Renal cortex interstitium (tissue), 11 donors: ENCODE measurements around the gene ST7. TPM values are rescaled to one million over a fixed set of nuclear protein-coding genes. Genes with fewer than 3 reads are reported as not detected.

Source experiments
- DNase-seq, 11 donors: peaks; one replicate each; pipeline ENCODE4 v3.0.0-alpha.2; 2013; ENCODE audit warnings: low read depth in 9 of 11, low spot score in 4 of 11; ENCODE audit errors: extremely low read depth in 1 of 11
- polyA plus RNA-seq, 3 donors: library from polyadenylated mRNA; unstranded; fragments of 120-200 nt; gene quantifications; one replicate each; pipeline ENCODE4 v1.2.1, GENCODE V29; 2013; ENCODE audit not compliant: insufficient read length in 3 of 3

ST7 gene
- polyA plus RNA-seq, 3 donors, result 27.1 to 30.2 (median 29.6) TPM

- no peak for DNase-seq
Observed at GRCh38 chr7:116997972-116998371, 44.7 kb downstream of the ST7 start.

DNA sequence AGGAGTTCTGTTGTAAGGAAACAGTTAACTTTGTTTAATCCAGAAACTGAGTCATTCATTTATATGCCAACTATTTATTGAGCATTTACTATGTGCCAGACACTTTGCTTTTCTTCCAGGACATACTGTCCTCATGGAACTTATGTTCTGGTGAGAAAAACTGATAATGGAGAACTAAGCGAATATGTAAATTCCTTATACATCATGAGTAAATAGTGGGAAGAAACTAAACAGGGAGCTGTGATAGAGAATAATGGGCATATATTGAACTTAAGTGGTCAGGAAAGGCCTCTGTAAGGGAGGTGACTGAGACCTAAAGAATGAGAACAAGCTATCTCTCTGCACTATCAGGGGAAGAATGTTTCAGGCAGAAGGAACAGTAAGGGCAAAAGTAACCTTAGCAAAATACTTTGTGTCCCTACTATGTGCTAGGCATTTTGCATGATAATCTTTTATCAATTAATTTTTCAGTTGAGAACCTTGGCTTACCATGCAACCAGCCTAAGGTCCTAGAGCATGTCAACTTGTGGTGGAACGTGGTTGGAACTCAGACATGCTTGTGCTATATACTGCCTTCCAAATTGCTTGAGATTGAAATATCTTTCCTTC is 45.4 kb downstream of the ST7 start:
- DNase-seq, result no peak

DNA sequence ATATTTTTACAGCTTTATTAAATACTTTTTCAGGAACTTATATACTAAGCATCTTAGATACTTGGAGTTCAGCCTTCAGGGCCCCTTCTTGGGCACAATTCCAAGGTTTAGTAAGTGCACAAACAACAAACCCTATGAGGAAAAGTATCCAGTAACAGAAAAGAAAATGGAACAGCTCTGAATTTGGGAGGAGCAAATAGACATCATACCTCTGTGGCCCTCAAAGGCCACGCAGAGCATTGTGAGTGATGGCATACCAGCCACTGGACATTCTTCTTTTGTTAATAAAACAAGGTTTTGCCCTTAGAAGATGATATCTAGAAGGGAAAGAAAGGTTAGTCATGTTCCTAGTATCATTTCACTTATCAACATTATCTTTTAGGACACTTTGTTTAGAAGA is 46.0 kb downstream of the ST7 start:
- no peak for DNase-seq

DNA sequence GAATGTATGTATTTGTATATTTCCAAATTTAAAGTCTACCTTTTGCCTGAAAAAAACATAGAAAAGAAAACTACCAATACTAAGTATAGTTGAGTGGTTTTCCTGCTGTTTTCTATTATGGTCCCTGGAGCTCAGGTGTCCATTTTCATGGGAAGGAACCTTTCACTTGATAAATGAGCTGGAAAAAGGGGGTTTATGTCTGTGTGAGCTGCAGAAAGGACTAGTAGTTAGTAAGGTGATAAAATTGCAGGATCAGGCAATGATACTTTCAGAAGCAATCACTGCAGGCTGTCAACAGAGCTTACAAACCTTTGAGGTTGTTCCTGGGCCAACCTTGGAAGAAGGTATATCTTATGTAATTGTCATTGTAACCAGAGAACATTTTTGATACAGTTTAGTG is 48.0 kb downstream of the ST7 start:
- DNase-seq, result no peak

DNA sequence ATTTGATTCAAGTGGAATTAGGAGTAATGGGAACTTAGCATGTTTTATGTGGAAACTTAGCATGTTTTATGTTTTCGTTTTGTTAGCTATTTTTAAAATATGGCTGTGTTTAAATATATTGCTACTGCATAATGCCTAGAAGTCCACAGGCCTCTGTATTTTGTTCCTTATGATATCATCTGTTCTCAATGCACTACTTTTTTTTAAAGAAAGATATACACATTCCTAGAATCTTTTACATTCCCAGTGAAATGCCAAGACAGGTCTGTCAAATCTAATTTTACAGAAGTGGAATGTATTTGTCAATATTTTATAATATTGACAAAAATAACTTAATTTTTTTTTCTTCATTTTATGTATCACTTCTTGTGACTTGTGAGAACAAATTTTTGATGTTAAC is 51.6 kb downstream of the ST7 start:
- no peak for DNase-seq

DNA sequence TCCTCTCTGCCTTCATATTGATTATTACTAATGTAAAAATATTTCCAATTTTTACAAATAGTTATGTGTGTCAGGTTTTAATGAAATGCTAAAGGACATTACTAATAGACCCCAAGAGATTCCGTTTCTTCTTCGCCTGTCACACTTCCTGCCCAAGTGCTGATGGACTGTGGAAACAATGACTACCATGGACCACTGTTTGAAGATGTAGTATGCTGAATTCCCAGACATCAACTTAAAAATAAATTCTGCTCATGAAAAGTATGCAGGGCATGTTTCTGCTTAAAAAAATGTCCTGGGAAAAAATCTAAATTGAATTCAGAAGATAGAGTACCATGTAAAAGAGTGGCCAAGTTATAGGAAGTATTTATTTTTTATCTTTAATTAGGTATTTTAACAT is 52.1 kb downstream of the ST7 start:
- no peak for DNase-seq

- no peak for DNase-seq
Observed at GRCh38 chr7:117006907-117007684, 53.8 kb downstream of the ST7 start.

GRCh38 chr7:117008118-117008885 is 55.0 kb downstream of the ST7 start:
- DNase-seq, result no peak

DNA sequence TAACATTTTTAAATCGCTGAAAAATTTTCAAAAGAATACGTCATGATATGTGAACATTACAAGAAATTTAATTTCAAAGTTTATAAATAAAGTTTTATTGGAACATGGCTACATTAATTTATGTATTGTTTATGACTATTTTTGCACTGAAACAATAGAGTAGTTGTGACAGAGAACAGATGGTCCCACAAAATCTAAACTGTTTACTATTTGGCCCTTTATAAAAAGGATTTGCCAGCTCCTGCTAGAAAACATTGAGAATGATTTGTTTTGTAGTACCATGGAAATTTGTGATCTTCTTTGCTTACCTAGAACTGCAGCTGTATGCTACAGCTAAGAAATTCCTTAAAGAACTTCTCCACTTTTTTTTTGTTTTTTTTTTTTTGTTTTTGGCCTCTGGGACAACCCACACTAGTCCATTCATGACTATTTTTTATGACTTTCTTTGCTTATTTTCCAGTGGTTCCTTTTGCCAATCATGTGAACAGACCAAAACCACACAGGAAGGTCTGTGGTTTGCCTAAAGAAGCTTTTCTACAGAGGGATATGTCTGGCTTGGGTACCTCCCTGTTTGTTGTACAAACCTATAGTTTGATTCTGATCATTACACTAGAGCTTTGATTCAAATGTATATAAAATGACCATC is 55.7 kb downstream of the ST7 start:
- DNase-seq, result no peak

- DNase-seq, result no peak
Observed at GRCh38 chr7:117009705-117010361, 56.5 kb downstream of the ST7 start.

DNA sequence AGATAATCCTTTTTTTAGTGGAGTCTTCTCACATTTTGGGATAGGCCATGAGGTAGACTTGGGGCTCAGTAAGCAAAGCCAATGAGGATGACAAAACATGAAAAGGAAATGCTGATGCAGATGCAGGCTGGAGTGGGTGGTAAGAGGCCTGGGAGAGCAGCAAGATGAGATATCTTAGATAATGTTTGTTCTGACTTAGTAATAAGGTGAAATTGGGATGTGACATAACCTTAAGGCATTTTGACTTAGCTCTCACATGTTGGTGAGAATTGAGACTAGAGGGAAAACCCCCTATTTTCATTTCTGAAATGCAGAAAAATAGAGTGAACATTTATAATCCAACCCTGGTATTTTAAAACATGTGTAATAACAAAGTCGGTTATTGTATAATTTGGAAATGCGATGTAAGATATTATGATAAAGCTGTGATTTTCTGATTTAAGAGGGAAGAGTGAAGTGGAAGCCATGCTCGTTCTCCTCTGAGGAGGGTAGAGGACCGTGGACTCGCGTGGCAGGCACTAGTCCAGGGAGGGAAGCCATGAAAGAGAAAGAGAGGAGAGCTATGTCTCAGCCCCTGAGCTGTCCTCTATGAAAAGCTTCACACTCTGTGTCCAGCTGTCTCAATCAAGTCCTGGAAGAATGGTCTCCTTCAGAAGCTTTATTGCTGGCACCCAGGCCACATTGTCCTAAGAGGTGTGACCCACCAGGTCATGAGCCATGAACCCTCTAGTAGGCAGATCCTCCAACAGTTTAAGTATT is 57.3 kb downstream of the ST7 start:
- no peak for DNase-seq

DNA sequence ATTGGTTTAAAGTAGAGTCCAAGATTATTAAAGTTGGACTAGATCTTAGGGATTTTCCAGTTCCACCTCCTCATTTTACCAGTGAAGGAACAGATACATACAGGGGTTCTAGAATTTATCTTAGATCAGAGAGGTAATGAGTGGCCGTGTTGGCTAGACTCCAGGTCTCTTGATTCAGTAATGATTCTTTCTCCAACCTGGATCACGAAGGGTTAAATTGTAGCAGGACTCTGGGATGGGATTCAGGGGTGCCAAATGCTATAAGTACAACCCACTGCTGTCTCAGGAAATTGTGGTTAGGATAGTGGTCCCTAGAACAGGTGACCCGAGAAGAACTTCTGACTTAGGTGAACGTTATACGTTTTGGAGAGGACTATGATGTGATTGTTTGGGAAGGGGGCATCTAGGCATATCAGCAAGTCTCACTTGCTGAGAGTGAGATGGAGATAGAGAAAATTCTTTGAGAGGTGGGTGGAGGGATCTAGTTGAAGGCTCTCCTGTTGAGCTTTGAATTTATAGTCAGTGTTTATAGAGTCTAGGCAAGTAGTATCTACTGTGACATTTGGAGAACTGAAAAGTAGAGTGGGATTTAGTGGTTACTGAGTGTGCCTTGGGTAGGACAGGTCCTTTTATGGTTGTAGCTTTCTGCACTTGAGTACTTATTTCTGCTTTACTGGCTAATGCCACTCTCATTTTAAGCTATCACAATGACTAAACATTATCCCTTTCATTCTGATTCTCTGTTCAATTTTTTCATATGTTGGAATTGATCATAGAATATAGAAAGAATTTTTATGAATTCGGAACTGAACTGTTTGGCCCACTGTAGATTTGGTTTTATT is 58.3 kb downstream of the ST7 start:
- no peak for DNase-seq

GRCh38 chr7:117012284-117012683 is 59.0 kb downstream of the ST7 start:
- DNase-seq, result no peak

- DNase-seq, result no peak
Observed at GRCh38 chr7:117012696-117013095, 59.4 kb downstream of the ST7 start.

DNA sequence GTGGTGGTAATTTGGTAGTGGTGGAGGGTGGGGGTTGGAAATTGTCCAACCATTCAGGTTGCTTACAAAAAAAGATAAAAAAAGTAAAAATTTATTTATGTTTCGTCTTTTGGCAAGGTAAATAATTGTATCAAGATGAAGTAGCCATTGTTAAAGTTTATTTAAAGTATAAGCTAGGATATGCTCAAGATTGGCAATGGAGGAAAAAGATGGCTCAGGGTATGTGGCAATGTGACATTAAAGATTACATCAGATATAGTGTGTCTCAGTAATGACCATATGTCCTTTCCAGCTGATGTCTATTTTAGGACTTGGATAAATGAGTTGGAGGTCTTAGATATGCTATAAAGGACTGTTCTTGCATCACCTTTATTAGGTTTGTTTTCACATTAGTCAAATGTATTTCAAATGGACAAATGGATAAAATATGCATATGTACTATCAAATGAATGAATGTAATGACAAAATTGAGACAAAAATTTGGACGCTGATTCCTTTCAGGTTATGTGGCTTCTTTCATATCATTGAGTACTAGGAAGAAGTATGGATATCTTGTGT is 60.9 kb downstream of the ST7 start:
- no peak for DNase-seq

GRCh38 chr7:117014673-117015133 is 61.4 kb downstream of the ST7 start:
- DNase-seq, result peak in 2 of 11 donors; percentile 13 to 26
